LNCaP clone FGC (cell line): Measurements from ENCODE around the gene STIM2.

Source experiments
- DNase-seq: peaks from one replicate; pipeline ENCODE4 v3.0.0-alpha.2; 2011; ENCODE audit warnings: low read depth
- H3K4me3 ChIP-seq: 2 replicates; pipeline ENCODE4 v1.5.1; 2011; ENCODE audit warnings: mild to moderate bottlenecking, low read depth, low read length, control low read depth
- CTCF ChIP-seq: IDR thresholded peaks from 2 replicates; pipeline ENCODE4 v1.5.1; 2012; ENCODE audit warnings: mild to moderate bottlenecking; ENCODE audit not compliant: control insufficient read depth, insufficient read depth; ENCODE audit errors: extremely low read depth

The STIM2 gene

GRCh38 chr4:26984896-26985295, 124.3 kb downstream of the STIM2 start:
- no peak overlapping the region for H3K4me3 ChIP-seq
- no peak for DNase-seq
- TF ChIP-seq CTCF = no peak

DNA sequence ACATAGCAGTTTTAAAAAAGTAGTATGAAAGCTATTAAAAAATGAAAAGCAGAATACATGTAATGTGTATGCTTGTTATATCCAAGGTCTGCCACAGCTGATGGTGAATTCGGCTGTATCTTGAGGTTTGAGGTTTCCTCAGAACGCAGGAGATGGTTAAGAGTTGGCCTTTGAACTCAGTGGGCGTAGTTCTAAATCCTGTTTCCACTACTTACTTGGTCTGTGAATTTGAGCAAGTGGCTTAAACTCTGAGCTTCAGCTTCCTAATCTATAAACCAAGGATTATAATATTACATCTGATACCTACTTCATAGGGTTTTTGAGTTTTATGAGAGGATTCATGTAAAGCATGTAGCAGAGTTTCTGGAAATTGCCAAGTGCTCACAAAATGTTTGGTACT, 125.2 kb downstream of the STIM2 start:
- no peak for DNase-seq
- no peak overlapping the region for H3K4me3 ChIP-seq
- TF ChIP-seq CTCF = no peak

DNA sequence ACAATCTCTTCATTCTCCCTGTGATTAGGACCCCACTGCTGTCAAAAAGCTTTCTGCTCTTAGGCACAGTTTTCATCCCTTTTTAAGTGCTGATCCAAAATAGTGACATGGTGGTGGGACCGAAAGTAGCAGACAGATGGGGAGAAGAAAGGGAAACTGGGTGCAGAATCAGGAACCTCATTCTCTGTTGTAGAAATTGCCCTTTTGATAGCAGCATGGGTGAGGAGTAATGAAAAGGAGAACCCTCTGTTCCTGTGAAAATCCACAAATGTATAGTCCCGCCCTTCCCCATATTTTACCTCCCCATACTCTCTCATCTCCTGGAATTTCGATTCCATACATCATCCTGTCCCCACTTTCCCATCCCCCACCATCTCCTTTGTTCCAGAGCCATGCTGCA, 126.5 kb downstream of the STIM2 start:
- DNase-seq = no peak
- TF ChIP-seq CTCF = no peak

GRCh38 chr4:26991057-26991456, 130.4 kb downstream of the STIM2 start:
- no peak overlapping the region for H3K4me3 ChIP-seq
- no peak for DNase-seq
- no peak for TF ChIP-seq CTCF

More for the DNA sequence above, 126.5 kb downstream of the STIM2 start:
- H3K4me3 ChIP-seq = no peak overlapping the region

DNA sequence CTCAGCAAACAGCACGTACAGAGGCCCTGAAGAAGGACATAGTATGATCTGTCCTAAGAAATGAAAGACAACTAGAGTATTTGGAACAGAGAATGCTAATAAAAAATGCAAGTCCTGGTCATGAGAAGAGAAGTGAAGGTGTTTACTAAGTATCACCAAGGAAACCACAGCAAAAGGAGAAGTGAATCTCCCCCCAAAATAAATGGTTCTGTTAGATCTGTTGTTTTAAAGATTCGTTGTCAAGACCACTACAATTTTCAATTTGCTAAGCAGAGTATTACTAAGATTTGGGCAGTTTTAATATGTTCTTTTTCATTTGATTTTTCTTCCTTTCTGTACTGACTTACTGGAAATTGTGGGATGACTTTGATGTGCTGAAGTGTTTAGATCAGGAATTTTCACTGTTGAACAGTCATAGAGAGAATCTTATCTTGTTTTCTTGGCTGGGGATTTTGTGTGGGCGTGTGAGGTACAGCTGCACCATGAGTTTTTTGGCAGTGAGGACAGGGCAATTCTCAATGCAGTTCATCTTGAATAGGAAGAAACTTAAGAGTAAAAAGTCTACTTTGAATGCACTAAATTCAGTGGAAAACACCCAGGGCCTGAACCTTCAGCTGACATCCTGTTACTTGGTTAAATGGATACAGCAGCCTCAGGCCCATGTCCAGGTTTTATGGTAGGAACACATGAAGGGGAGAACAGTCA, 132.2 kb downstream of the STIM2 start:
- no peak overlapping the region for H3K4me3 ChIP-seq
- TF ChIP-seq CTCF = no peak
- no peak for DNase-seq

- no peak for TF ChIP-seq CTCF
- DNase-seq = no peak
- H3K4me3 ChIP-seq = no peak overlapping the region
Measured at GRCh38 chr4:26993539-26993938, 132.9 kb downstream of the STIM2 start.

DNA sequence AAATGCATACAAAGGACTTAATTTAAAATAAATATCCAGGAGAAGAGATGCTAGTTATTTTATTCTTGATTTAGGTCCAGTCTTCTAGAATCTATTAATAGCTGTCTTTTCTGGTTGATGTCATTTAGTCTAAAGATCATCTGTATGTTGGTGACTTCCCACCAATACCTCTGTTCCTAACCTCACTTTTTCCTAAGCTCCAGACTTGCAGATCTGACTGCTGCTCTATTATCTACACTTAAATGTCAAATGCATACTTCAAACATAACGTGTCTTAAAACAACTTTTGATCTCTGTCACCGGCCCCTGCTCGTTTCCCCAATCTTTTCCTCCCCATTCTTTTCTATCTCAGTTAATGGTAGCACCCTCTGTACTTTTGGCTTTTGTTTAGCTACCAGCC, 133.3 kb downstream of the STIM2 start:
- no peak for TF ChIP-seq CTCF
- H3K4me3 ChIP-seq = no peak overlapping the region
- DNase-seq = no peak
